ENCODE measurements around the gene SLC26A4. TPM values are rescaled to one million over a fixed set of nuclear protein-coding genes. Genes with fewer than 3 reads are reported as not detected.

The SLC26A4 gene
- total and polyA plus RNA-seq, 9 of the 15 experiments (the other 6 are each of a cell fraction or from before 2014, with no cell fraction given), result 0.09 to 1.2 (median 0.33) TPM

- no peaks in the 10 kb centered on the region for H3K9me3 ChIP-seq (replicated peaks; ENCODE audit: control insufficient read depth, insufficient read depth, low read depth, low read length)
- H3K4me2 ChIP-seq (ENCODE audit: insufficient read depth, low read length), result no peak overlapping the region
- ChIA-PET CTCF (ENCODE audit: low intra/inter-chr PET ratio) (no interaction called here), POLR2A (interaction anchor here (0.8 to 1.8 kb wide), 3 partner anchors 9 to 19 kb away, joined by 4 to 5 read pairs (median 4); no protein-coding TSS in a partner anchor)
- DNase-seq (ENCODE audit: extremely low read depth in 1 of 4, low spot score in 3 of 4) (no peak), ATAC-seq (no peak), FAIRE-seq (no peak)
- H3K9me1 ChIP-seq (ENCODE audit: control insufficient read depth, insufficient read depth, low read length), result no peaks in the 10 kb centered on the region
- no peaks in the 10 kb centered on the region; a peak in 1 of 5 replicates for H3K27me3 ChIP-seq (ENCODE audit: control insufficient read depth in 2 of 2, insufficient read depth in 2 of 2, low read length in 2 of 2)
- in situ Hi-C loops (cut with MboI) (no loop called here), intact Hi-C loops (cut with micrococcal nuclease) (no loop called here)
- no TSS peak for BruUV-seq (replicated peaks)
- H3K27ac ChIP-seq (ENCODE audit: extremely low read depth, low read depth, low read length), result no peak overlapping the region
- WGBS (ENCODE audit: insufficient coverage, low coverage, missing lambda C conversion rate), result 3% methylated on average over 1 of the region's 1 CpG
- H3K36me3 ChIP-seq (ENCODE audit: control insufficient read depth, insufficient read depth, low read length), result no peaks in the 10 kb centered on the region
- no peaks in the 10 kb centered on the region for H3K4me1 ChIP-seq (replicated peaks in 1 of 2; ENCODE audit: control insufficient read depth in 2 of 2, insufficient read depth in 2 of 2, low read length in 2 of 2)
- no peak overlapping the region for H2AFZ ChIP-seq (ENCODE audit: low read depth, low read length)
- TF ChIP-seq CEBPG (CRISPR knock-in tag; IDR thresholded peaks at IDR 0.05), result no peak
- TF ChIP-seq CEBPG (tag; conservative IDR thresholded peaks at IDR 0.05 in 1 of 2, IDR thresholded peaks at IDR 0.05 in 1 of 2), result peak; percentile 54 to 69; a peak in 3 of 4 replicates
- no peak for TF ChIP-seq LARP7 (IDR thresholded peaks at IDR 0.05)
- H3K9ac ChIP-seq (ENCODE audit: insufficient read depth in 1 of 2, low read depth in 2 of 2, low read length in 2 of 2), result no peak overlapping the region
- H3K4me3 ChIP-seq, result no peak overlapping the region
- no peaks in the 10 kb centered on the region for H4K20me1 ChIP-seq (replicated peaks; ENCODE audit: control insufficient read depth, insufficient read depth, low read length)
- no peaks in the 10 kb centered on the region for H3K79me2 ChIP-seq (ENCODE audit: control insufficient read depth, insufficient read depth, low read length)
These were observed 19.9 kb downstream of the SLC26A4 start for GRCh38 chr7:107680478-107680877.

GRCh38 chr7:107682886-107683285 is 22.3 kb downstream of the SLC26A4 start:
- H3K9me1 ChIP-seq (ENCODE audit: control insufficient read depth, insufficient read depth, low read length), result no peaks in the 10 kb centered on the region
- H3K9ac ChIP-seq (ENCODE audit: insufficient read depth in 1 of 2, low read depth in 2 of 2, low read length in 2 of 2), result no peak overlapping the region
- no peak overlapping the region for H2AFZ ChIP-seq (ENCODE audit: low read depth, low read length)
- H3K27ac ChIP-seq (ENCODE audit: extremely low read depth, low read depth, low read length), result no peak overlapping the region
- 31% methylated on average over 5 of the region's 5 CpGs for whole genome bisulfite sequencing (ENCODE audit: insufficient coverage, low coverage, missing lambda C conversion rate)
- ChIA-PET POLR2A (interaction anchor here (1.4 kb wide), 1 partner anchor 11 kb away, joined by 3 read pairs; no protein-coding TSS in a partner anchor), CTCF (ENCODE audit: low intra/inter-chr PET ratio) (no interaction called here)
- H3K27me3 ChIP-seq (ENCODE audit: control insufficient read depth in 2 of 2, insufficient read depth in 2 of 2, low read length in 2 of 2), result peaks cover 0 to 9% of the 10 kb centered on the region in 2 experiments; a peak in 2 of 5 replicates
- H3K9me3 ChIP-seq (replicated peaks; ENCODE audit: control insufficient read depth, insufficient read depth, low read depth, low read length), result no peaks in the 10 kb centered on the region
- H3K79me2 ChIP-seq (ENCODE audit: control insufficient read depth, insufficient read depth, low read length), result no peaks in the 10 kb centered on the region
- H3K4me2 ChIP-seq (ENCODE audit: insufficient read depth, low read length), result no peak overlapping the region
- H3K4me3 ChIP-seq, result no peak overlapping the region
- no peaks in the 10 kb centered on the region for H3K36me3 ChIP-seq (ENCODE audit: control insufficient read depth, insufficient read depth, low read length)
- intact Hi-C loops (cut with micrococcal nuclease) (no loop called here), in situ Hi-C loops (cut with MboI) (no loop called here)
- DNase-seq (ENCODE audit: extremely low read depth in 1 of 4, low spot score in 3 of 4) (no peak), FAIRE-seq (no peak), ATAC-seq (no peak)
- H3K4me1 ChIP-seq (replicated peaks in 1 of 2; ENCODE audit: control insufficient read depth in 2 of 2, insufficient read depth in 2 of 2, low read length in 2 of 2), result no peaks in the 10 kb centered on the region
- no TSS peak for BruUV-seq (replicated peaks)
- H4K20me1 ChIP-seq (replicated peaks; ENCODE audit: control insufficient read depth, insufficient read depth, low read length), result no peaks in the 10 kb centered on the region
- TF ChIP-seq GTF2E2 (tag; IDR thresholded peaks at IDR 0.05), result no peak
- TF ChIP-seq IRF9 (tag; IDR thresholded peaks at IDR 0.05), result no peak
- no peak for TF ChIP-seq SMAD1 (IDR thresholded peaks at IDR 0.05; ENCODE audit: low read depth, low read length, partially characterized antibody)
- TF ChIP-seq RREB1 (CRISPR knock-in tag; IDR thresholded peaks at IDR 0.05), result no peak
- TF ChIP-seq NFATC3 (IDR thresholded peaks at IDR 0.05), result no peak
- no peak for TF ChIP-seq NELFE (IDR thresholded peaks at IDR 0.05; ENCODE audit: insufficient read depth, insufficient read length)
